ENCODE measurements around the gene SYNE3.
"Not testable (repeated sequence)": the region's sequence is repeated elsewhere in the genome, so short reads cannot be mapped to it uniquely, and the experiment has no call there.

SYNE3 gene

DNA sequence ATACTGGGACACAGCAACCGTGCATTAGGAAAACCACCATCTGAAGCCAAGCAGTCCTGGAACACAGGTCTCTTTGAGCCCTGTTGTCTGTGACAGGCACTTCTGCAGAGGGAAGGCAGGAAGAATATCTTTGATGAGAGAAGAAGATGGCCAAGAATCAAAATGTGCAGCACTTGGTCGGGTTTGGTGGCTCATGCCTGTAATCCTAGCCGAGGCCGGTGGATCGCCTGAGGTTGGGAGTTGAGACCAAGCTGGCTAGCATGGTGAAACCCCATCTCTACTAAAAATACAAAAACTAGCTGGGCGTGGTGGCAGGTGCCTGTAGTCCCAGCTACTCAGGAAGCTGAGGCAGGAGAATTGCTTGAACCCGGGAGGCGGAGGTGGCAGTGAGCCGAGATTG, 6.1 kb downstream of the SYNE3 start:
- H3K4me3 ChIP-seq (ENCODE audit: low read depth in 1 of 2, low read length in 2 of 2); H3K27me3 ChIP-seq (ENCODE audit: low read depth, low read length); H3K9me3 ChIP-seq (ENCODE audit: control insufficient read depth in 1 of 2, low read length in 2 of 2); H3K36me3 ChIP-seq (ENCODE audit: control insufficient read depth in 1 of 2, insufficient read depth in 2 of 2, low read length in 2 of 2); H3K27ac ChIP-seq (ENCODE audit: low read length): not testable (repeated sequence)
- peaks cover 13 to 41% of the 10 kb centered on the region in 2 donors for H3K4me1 ChIP-seq (ENCODE audit: control insufficient read depth in 1 of 2, insufficient read depth in 2 of 2, low read length in 2 of 2)

- Histone ChIP-seq H3K4me1 (ENCODE audit: control insufficient read depth in 1 of 2, insufficient read depth in 2 of 2, low read length in 2 of 2) (peaks cover 13 to 34% of the 10 kb centered on the region in 2 donors), H3K27ac (ENCODE audit: low read length) (no peak overlapping the region), H3K27me3 (ENCODE audit: low read depth, low read length) (no peaks in the 10 kb centered on the region)
These were observed 7.0 kb downstream of the SYNE3 start for GRCh38 chr14:95509495-95509894.

DNA sequence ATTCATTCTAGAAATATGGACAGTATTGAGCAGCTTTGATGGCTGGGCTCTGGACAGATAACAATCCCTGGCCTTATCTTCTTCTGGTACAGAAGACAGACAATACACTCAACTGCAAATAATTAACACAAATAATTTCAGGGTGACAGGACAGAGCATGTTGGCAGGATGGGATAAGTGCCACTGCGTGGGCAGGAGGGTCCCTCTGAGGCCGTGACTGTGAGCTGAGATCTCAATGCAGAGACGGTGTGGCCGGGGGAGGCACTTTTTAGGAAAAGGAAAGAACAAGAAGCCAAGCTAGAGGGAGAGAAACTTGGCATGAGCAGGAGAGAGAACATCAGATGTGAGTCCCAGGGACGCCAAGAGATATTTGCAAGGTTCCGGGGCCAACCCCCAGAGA, 8.1 kb downstream of the SYNE3 start:
- Histone ChIP-seq H3K36me3 (ENCODE audit: control insufficient read depth in 1 of 2, insufficient read depth in 2 of 2, low read length in 2 of 2) (no peaks in the 10 kb centered on the region), H3K27ac (ENCODE audit: low read length) (no peak overlapping the region), H3K4me3 (ENCODE audit: low read depth in 1 of 2, low read length in 2 of 2) (no peak overlapping the region), H3K27me3 (ENCODE audit: low read depth, low read length) (no peaks in the 10 kb centered on the region), H3K9me3 (ENCODE audit: control insufficient read depth in 1 of 2, low read length in 2 of 2) (no peaks in the 10 kb centered on the region), H3K4me1 (ENCODE audit: control insufficient read depth in 1 of 2, insufficient read depth in 2 of 2, low read length in 2 of 2) (peaks cover 13 to 28% of the 10 kb centered on the region in 2 donors)

More at GRCh38 chr14:95509495-95509894, 7.0 kb downstream of the SYNE3 start:
- no peak overlapping the region for H3K4me3 ChIP-seq (ENCODE audit: low read depth in 1 of 2, low read length in 2 of 2)
- H3K36me3 ChIP-seq (ENCODE audit: control insufficient read depth in 1 of 2, insufficient read depth in 2 of 2, low read length in 2 of 2): no peaks in the 10 kb centered on the region
- no peaks in the 10 kb centered on the region for H3K9me3 ChIP-seq (ENCODE audit: control insufficient read depth in 1 of 2, low read length in 2 of 2)

- Histone ChIP-seq H3K27me3 (ENCODE audit: low read depth, low read length) (no peaks in the 10 kb centered on the region), H3K27ac (ENCODE audit: low read length) (peak overlapping the region; percentile 42), H3K4me3 (ENCODE audit: low read depth in 1 of 2, low read length in 2 of 2) (no peak overlapping the region), H3K9me3 (ENCODE audit: control insufficient read depth in 1 of 2, low read length in 2 of 2) (no peaks in the 10 kb centered on the region), H3K4me1 (ENCODE audit: control insufficient read depth in 1 of 2, insufficient read depth in 2 of 2, low read length in 2 of 2) (peaks cover 13 to 30% of the 10 kb centered on the region in 2 donors), H3K36me3 (ENCODE audit: control insufficient read depth in 1 of 2, insufficient read depth in 2 of 2, low read length in 2 of 2) (no peaks in the 10 kb centered on the region)
These were observed 8.7 kb downstream of the SYNE3 start for GRCh38 chr14:95507701-95508103.

DNA sequence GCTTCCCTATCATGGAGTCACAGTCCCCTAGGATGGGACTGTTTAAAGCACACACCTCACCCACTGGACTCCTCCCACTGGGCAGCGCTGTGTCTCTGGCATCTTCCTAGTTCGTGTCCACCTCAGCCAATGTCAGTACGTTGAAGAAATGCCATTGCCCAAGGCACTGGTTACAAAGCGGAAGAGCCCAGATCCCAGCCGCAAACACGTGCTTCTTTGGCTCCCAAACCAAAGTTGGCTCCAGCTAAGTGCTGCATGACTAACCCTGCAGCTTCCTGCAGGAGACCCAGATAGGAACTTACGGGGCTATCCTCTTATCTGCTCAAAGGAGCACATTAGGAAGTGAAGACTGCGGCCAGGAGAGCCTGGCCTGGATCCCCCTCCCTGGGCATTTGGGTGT, 9.3 kb downstream of the SYNE3 start:
- H3K4me3 ChIP-seq (ENCODE audit: low read depth in 1 of 2, low read length in 2 of 2): no peak overlapping the region
- H3K27me3 ChIP-seq (ENCODE audit: low read depth, low read length): no peaks in the 10 kb centered on the region
- no peaks in the 10 kb centered on the region for H3K36me3 ChIP-seq (ENCODE audit: control insufficient read depth in 1 of 2, insufficient read depth in 2 of 2, low read length in 2 of 2)
- H3K9me3 ChIP-seq (ENCODE audit: control insufficient read depth in 1 of 2, low read length in 2 of 2): no peaks in the 10 kb centered on the region
- H3K27ac ChIP-seq (ENCODE audit: low read length): no peak overlapping the region
- peaks cover 13 to 34% of the 10 kb centered on the region in 2 donors for H3K4me1 ChIP-seq (ENCODE audit: control insufficient read depth in 1 of 2, insufficient read depth in 2 of 2, low read length in 2 of 2)

DNA sequence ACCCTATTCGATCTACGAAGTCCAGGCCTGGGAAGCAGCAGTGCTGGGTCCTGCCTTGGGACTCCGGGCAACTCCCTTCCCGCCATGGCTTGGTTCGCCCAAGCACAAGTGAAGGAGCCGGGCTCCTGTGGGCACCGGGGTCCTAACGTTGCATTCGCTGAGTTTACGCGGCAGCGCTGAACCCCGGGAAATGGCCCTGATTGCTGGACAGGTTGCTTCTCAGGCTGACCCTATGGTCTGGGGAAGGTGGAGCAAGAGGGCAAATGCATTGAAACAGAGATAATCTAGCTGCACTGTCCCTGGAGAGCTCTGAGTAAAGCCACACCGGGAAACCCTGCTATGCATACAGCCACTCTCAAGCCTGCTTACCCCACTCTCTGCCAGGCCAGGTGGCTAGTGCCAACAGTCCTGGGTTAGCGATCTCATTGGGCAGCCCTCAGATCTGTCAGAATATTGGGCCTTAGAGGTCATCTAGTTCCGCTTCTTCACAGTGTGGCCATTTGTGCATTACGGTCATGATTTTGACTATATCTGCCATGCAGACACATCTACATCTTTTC, 11.3 kb downstream of the SYNE3 start:
- Histone ChIP-seq H3K36me3 (ENCODE audit: control insufficient read depth in 1 of 2, insufficient read depth in 2 of 2, low read length in 2 of 2) (no peaks in the 10 kb centered on the region), H3K27me3 (ENCODE audit: low read depth, low read length) (no peaks in the 10 kb centered on the region), H3K9me3 (ENCODE audit: control insufficient read depth in 1 of 2, low read length in 2 of 2) (no peaks in the 10 kb centered on the region), H3K4me1 (ENCODE audit: control insufficient read depth in 1 of 2, insufficient read depth in 2 of 2, low read length in 2 of 2) (peaks cover 17 to 42% of the 10 kb centered on the region in 2 donors), H3K4me3 (ENCODE audit: low read depth in 1 of 2, low read length in 2 of 2) (no peak overlapping the region), H3K27ac (ENCODE audit: low read length) (no peak overlapping the region)

DNA sequence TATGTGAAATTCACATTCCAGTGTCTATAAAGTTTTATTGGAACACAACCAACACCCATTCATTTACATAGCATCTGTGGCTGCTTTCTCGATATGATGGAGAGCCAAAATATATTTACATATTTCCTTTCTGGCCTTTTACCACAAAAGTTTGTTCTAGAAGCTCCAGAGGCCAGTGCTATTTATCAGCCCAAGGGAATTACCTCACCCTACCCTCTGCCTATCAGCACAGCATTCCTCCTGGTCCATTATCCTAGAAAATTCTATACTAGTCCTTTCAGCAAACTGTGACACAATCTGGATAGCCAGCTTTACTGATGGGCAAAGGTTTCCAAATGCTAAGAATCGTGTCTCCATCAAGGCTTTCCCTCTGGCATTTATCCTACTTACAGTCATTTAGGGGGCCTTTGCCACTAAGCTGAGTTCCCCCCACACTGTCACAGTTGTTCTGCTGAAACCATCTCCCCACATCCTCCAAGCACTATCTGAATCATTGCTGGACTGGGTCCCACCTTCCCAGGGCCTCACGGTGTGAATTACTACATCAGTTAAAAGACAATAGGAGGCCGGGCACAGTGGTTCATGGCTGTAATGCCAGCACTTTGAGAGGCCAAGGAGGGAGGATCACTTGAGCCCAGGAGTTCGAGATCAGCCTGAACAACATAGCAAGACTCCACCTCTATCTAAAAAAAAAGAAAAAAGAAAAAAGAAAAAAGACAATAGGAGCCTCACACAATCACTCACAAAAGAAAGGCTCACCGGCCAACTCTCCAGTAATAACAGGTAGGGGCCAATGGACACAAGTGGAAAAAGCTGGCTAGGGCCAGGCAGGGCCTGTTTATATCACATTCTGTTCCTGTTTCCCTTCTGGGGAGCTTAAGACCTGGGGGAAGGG, 12.1 kb downstream of the SYNE3 start:
- no peaks in the 10 kb centered on the region for H3K36me3 ChIP-seq (ENCODE audit: control insufficient read depth in 1 of 2, insufficient read depth in 2 of 2, low read length in 2 of 2)
- H3K4me3 ChIP-seq (ENCODE audit: low read depth in 1 of 2, low read length in 2 of 2): no peak overlapping the region
- H3K9me3 ChIP-seq (ENCODE audit: control insufficient read depth in 1 of 2, low read length in 2 of 2): no peaks in the 10 kb centered on the region
- H3K27me3 ChIP-seq (ENCODE audit: low read depth, low read length): no peaks in the 10 kb centered on the region
- H3K27ac ChIP-seq (ENCODE audit: low read length): no peak overlapping the region
- H3K4me1 ChIP-seq (ENCODE audit: control insufficient read depth in 1 of 2, insufficient read depth in 2 of 2, low read length in 2 of 2): peaks cover 19 to 41% of the 10 kb centered on the region in 2 donors

- Histone ChIP-seq H3K4me1 (ENCODE audit: control insufficient read depth in 1 of 2, insufficient read depth in 2 of 2, low read length in 2 of 2) (peaks cover 27 to 43% of the 10 kb centered on the region in 2 donors), H3K4me3 (ENCODE audit: low read depth in 1 of 2, low read length in 2 of 2) (no peak overlapping the region), H3K9me3 (ENCODE audit: control insufficient read depth in 1 of 2, low read length in 2 of 2) (no peaks in the 10 kb centered on the region), H3K27me3 (ENCODE audit: low read depth, low read length) (no peaks in the 10 kb centered on the region), H3K27ac (ENCODE audit: low read length) (no peak overlapping the region), H3K36me3 (ENCODE audit: control insufficient read depth in 1 of 2, insufficient read depth in 2 of 2, low read length in 2 of 2) (no peaks in the 10 kb centered on the region)
These were observed 12.9 kb downstream of the SYNE3 start for GRCh38 chr14:95503365-95504134.

- Histone ChIP-seq H3K36me3 (ENCODE audit: control insufficient read depth in 1 of 2, insufficient read depth in 2 of 2, low read length in 2 of 2) (no peaks in the 10 kb centered on the region), H3K4me1 (ENCODE audit: control insufficient read depth in 1 of 2, insufficient read depth in 2 of 2, low read length in 2 of 2) (peaks cover 23 to 44% of the 10 kb centered on the region in 2 donors), H3K4me3 (ENCODE audit: low read depth in 1 of 2, low read length in 2 of 2) (no peak overlapping the region), H3K9me3 (ENCODE audit: control insufficient read depth in 1 of 2, low read length in 2 of 2) (no peaks in the 10 kb centered on the region), H3K27me3 (ENCODE audit: low read depth, low read length) (no peaks in the 10 kb centered on the region), H3K27ac (ENCODE audit: low read length) (no peak overlapping the region)
These were observed 14.0 kb downstream of the SYNE3 start for GRCh38 chr14:95502381-95502950.

- Histone ChIP-seq H3K27ac (ENCODE audit: low read length) (peak overlapping the region; percentile 1), H3K4me1 (ENCODE audit: control insufficient read depth in 1 of 2, insufficient read depth in 2 of 2, low read length in 2 of 2) (peaks cover 34 to 52% of the 10 kb centered on the region in 2 donors), H3K36me3 (ENCODE audit: control insufficient read depth in 1 of 2, insufficient read depth in 2 of 2, low read length in 2 of 2) (no peaks in the 10 kb centered on the region), H3K27me3 (ENCODE audit: low read depth, low read length) (no peaks in the 10 kb centered on the region), H3K9me3 (ENCODE audit: control insufficient read depth in 1 of 2, low read length in 2 of 2) (no peaks in the 10 kb centered on the region), H3K4me3 (ENCODE audit: low read depth in 1 of 2, low read length in 2 of 2) (no peak overlapping the region)
These were observed 15.6 kb downstream of the SYNE3 start for GRCh38 chr14:95500772-95501401.

All from muscle layer of duodenum (tissue), 2 donors.